HuH-7 (cell line): Measurements from ENCODE around the gene DDT.
"Not testable (repeated sequence)": the region's sequence is repeated elsewhere in the genome, so short reads cannot be mapped to it uniquely, and the experiment has no call there.

Experiments
- DNase-seq: peaks from one replicate; pipeline ENCODE4 v3.0.0; 2011; ENCODE audit warnings: low spot score

DDT gene

DNA sequence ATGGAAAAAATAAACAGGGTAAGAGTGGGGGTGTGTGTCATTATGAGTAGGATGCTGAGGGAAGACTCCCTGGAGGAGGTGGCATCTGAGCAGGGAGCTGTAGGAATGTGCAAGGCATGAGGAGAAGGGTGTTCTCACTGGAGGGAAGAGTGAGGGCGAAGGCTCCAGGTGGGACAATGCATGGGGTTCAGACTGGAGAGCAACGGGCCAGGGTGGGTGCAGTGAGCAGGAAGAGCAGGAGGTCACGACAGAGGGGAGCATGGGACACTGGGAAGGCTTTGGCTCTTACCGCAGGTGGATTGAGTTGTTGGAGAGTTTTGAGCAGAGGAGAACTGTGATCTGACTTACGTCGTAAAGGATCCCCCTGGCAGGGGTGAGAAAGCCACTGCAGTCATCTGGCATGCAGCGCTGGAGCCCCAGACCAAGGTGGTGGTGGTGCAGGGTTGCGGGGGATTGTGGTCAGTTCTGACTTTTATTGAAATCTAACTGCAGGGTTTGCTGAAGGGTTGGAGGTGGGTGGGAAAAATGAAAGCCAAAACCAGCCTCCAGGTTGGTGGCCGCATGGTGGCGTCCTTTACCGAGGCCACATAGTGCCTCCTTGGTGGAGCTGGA is 21.3 kb downstream of the DDT start:
- DNase-seq, result not testable (repeated sequence)

DNA sequence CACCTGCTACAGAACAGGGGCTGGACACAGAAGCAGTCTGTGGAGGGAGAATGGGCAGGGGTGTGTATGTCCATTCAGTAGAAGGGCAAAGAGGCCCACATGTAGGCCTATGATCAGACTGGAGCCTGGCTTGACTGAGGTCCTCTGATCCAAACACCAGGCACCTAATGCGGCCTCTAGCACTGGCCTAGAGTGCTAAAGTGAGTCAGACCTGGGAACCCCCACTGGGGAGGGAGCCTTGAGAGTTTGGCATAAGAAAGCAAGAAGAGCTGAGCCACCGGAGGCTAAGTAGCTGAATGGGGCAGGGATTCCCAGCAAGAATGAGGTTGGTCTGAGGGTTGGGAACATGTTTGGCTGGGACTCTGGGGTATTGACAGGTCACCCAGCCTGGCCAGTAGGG is 22.9 kb downstream of the DDT start:
- not testable (repeated sequence) for DNase-seq

DNA sequence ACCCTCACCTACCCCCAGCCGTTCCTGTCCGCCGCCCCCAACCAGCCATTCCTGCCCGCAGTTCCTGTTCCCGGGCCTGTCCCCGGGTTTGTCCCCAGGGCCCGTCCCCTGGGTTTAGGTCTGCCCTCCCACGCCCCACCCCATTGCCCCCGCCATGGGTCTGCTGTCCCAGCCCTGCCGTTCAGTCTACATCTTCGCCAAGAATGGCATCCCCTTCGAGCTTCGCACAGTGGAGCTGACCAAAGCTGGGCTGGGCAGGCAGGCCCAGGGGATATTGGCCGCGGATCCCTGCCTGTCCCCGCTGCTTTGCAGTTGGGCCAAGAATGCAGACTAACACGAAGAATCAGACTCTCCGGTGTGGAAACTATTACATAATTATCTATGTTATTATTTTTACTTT is 24.5 kb downstream of the DDT start:
- not testable (repeated sequence) for DNase-seq

GRCh38 chr22:23947391-23947790 is 26.9 kb downstream of the DDT start:
- not testable (repeated sequence) for DNase-seq

- not testable (repeated sequence) for DNase-seq
Observed at GRCh38 chr22:23940166-23940565, 34.1 kb downstream of the DDT start.

GRCh38 chr22:23939017-23939357 is 35.3 kb downstream of the DDT start:
- DNase-seq, result no peak

GRCh38 chr22:23938328-23939016 is 35.8 kb downstream of the DDT start:
- no peak for DNase-seq

DNA sequence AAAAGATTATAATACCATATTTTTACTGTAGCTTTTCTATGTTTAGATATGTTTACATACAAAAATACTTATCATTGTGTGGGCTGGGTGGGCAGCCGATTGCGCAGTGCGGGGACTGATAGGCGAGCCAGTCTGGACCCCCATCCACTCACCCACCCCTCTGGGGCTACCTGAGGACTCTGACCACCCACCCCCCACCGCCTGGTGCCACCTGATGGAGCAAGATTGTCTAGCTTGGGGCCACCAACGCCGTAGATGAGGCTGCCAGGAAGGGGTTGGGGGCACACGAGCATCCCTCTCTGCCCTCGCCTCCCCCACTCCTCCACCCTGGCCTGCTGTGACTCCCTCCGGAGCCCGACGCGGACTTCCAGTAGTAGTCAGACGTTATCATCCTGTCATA is 47.7 kb downstream of the DDT start:
- DNase-seq, result no peak

DNA sequence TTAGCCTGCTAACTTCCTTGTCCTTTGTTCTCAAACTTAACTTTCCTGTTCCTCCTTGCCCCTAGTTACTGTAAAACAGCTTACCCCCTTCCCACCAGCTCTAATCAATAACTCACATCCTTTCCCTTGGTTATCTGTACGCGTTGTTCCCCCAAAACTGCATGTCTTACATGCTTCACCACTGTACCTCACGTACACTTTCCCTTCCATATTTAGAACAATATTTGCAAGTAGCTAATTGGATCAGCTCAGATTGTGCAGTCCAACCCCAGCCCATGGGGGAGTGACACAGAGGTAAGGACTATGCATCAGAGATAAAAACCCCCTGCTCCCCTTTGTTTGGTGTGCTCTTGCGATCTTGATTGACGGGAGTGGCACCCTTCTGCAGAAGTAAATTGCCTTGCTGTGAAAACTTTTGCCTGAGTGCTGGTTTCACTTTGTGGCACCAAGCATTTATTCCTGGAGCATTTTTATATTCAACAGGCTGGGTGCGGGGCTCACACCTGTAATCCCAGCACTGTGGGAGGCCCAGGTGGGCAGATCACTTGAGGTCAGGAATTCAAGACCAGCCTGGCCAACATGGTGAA is 49.1 kb downstream of the DDT start:
- no peak for DNase-seq

DNA sequence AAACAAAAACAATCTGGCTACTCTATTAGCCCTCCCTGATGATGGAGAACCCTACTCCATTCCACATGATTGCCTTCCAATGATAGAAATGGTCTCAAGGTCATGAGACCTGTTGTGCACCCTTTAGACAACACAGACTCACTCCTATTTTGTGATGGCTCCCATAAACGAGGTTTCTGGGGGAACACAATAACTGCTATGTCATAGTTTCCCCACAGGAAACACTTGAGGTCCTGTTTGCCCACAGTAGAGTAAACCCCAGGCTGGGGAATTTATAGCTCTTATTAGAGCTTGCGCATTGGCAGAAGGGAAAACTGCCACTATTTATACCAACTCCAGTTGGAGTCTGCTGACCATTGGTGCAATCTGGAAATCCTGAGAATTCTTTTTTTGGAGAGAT is 51.3 kb downstream of the DDT start:
- no peak for DNase-seq

DNA sequence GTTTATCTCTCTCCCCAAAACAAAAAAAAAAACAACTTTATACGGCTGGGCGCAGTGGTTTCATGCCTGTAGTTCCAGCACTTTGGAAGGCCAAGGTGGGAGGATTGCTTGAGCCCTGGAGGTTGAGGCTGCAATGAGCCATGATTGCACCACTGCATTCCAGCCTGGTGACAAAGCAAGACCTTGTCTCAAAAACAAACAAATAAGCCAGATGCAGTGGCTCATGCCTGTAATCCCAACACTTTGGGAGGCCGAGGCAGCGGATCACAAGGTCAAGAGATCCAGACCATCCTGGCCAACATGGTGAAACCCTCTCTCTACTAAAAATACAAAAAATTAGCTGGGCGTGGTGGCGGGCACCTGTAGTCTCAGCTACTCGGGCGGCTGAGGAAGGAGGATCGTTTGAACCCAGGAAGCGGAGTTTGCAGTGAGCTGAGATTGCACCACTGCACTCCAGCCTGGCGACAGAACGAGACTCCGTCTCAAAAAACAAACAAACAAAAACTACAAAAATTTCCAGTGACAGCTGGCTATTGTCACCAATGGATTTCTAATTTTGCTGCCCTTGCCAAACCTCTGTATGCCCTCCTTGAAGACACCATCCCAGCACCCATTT is 52.5 kb downstream of the DDT start:
- not testable (repeated sequence) for DNase-seq
